ENCODE measurements around the gene FBLN1. TPM values are rescaled to one million over a fixed set of nuclear protein-coding genes. Genes with fewer than 3 reads are reported as not detected.
A peak's percentile ranks its signal among the peaks of the same experiment; 100 is the strongest.

Gene FBLN1
- total and polyA plus RNA-seq, 2 of the 13 experiments (the other 11 are each of a cell fraction or from before 2014, with no cell fraction given) = 37.3 to 103 TPM

DNA sequence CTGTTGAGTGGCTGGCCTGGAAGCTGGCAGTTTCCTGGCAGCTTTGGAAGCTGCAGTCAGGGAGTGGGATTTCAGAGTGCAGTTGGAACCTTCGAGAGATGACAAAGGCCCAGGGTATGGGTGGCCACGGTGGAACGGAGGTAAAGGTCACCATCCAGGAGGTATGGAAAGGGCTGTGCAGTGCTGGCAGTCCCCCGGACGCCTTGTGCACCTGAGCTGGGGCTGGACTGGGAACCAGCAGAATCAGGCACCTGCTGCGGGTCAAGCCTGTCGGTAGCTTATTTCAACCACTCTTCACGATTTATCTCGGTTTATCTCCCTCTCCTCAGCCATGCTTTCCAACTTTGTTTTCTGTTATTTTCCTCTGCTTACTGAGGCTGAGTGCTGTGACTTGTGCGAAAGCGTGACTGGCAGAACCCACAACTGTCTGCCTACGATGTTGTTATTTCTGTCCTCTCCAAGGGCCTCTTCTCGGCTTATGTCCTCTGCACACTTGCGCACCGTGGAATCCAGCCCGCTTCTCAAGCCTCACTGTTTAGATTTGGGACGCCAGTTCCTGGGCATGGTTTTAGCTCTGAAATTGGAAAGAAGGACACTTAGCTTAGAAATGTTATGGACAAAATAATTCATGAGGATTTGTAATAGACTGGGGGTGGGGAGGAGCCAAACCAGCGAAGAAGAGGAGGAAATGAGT is 145.0 kb downstream of the FBLN1 start:
- Histone ChIP-seq H3K27ac (ENCODE audit: extremely low read length, insufficient read depth, low read length) (no peak overlapping the region), H3K79me2 (ENCODE audit: insufficient read depth, low read length) (no peaks in the 10 kb centered on the region), H3K4me1 (ENCODE audit: insufficient read depth, low read length) (peaks cover 69% of the 10 kb centered on the region), H2AFZ (ENCODE audit: low read length) (no peak overlapping the region), H3K4me2 (ENCODE audit: low read depth, low read length) (no peak overlapping the region), H3K27me3 (ENCODE audit: control insufficient read depth in 1 of 2, insufficient read depth in 2 of 2, low read length in 2 of 2) (no peaks in the 10 kb centered on the region), H3K4me3 (replicated peaks in 1 of 3; ENCODE audit: insufficient read depth in 1 of 3, low read depth in 2 of 3, low read length in 3 of 3) (no peak overlapping the region), H3K9ac (ENCODE audit: insufficient read depth, low read depth, low read length) (no peak overlapping the region), H3K36me3 (replicated peaks in 1 of 2; ENCODE audit: control insufficient read depth in 1 of 2, insufficient read depth in 2 of 2, low read length in 2 of 2) (no peaks in the 10 kb centered on the region), H3K9me3 (ENCODE audit: low read length) (no peaks in the 10 kb centered on the region), H4K20me1 (ENCODE audit: insufficient read depth, low read length) (no peaks in the 10 kb centered on the region)
- intact Hi-C loops (cut with micrococcal nuclease; ENCODE audit: unreplicated experiment) = loop anchor here (5.0 to 10.0 kb wide), 3 partner anchors 177 to 320 kb away; no protein-coding TSS in a partner anchor
- TF ChIP-seq ZSCAN31 (CRISPR knock-in tag; IDR thresholded peaks at IDR 0.05; ENCODE audit: low read depth) (no peak), ZNF772 (CRISPR knock-in tag; IDR thresholded peaks at IDR 0.05) (no peak)
- in situ Hi-C loops (cut with HindIII; ENCODE audit: extremely low pct_ligation_motif_present, low pct_unique_long_range_greater_than_20kb) = loop anchor here (10.0 to 25.0 kb wide), 2 partner anchors 197 to 465 kb away; no protein-coding TSS in a partner anchor
- WGBS (ENCODE audit: low lambda C conversion rate) = 89% methylated on average over 18 of the region's 18 CpGs
- BruUV-seq (replicated peaks) = no TSS peak
- CTCF ChIA-PET (ENCODE audit: low intra/inter-chr PET ratio, low total read pairs) = no interaction called here
- no peak for FAIRE-seq
- POLR2A ChIA-PET = no interaction called here
- no peak for DNase-seq (ENCODE audit: low spot score)
- no peak for ATAC-seq

DNA sequence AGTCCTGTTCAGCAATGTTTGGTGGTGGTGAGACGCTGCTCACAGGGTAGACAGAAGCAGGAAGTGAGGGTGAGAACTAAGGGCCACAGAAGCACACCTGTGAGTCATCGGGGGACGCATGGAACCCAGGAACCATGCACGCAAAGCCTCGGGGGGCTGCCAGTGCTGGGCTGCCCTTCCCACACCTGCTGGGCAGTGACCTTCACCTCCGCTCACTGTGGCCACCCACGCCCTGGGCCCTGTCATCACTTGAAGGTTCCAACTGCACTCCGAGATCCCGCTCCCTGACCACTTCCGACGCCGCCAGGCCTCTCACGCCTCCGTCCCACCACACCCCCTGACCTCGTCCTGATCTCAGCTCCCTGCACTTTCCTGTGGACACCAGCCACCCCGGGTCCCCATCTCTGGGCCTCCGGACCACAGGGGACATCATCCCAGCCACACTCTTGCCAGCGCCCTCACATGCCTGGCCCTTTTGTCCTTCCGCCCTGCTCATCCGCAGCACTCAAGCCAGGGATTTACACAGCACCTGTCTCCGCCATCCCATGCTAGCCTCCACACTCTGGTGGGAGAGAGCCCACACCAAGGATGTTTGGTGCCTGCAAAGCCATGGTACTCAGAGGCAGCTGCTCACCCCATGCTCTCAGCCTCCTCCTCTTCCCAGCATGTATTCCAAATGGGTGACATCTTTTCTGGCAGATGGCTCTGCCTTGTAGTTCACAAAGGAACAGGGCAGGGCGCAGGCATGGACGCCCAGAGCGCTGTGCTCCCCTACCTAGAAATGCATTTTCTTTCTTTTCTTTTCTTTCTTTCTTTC is 145.8 kb downstream of the FBLN1 start:
- 80% methylated on average over 22 of the region's 24 CpGs for WGBS (ENCODE audit: low lambda C conversion rate)
- ChIA-PET CTCF (ENCODE audit: low intra/inter-chr PET ratio, low total read pairs) (no interaction called here), POLR2A (no interaction called here)
- Histone ChIP-seq H3K9me3 (ENCODE audit: low read length) (no peaks in the 10 kb centered on the region), H3K9ac (ENCODE audit: insufficient read depth, low read depth, low read length) (no peak overlapping the region), H3K4me2 (ENCODE audit: low read depth, low read length) (no peak overlapping the region), H4K20me1 (ENCODE audit: insufficient read depth, low read length) (no peaks in the 10 kb centered on the region), H2AFZ (ENCODE audit: low read length) (no peak overlapping the region), H3K27me3 (ENCODE audit: control insufficient read depth in 1 of 2, insufficient read depth in 2 of 2, low read length in 2 of 2) (no peaks in the 10 kb centered on the region), H3K36me3 (replicated peaks in 1 of 2; ENCODE audit: control insufficient read depth in 1 of 2, insufficient read depth in 2 of 2, low read length in 2 of 2) (no peaks in the 10 kb centered on the region), H3K4me3 (replicated peaks in 1 of 3; ENCODE audit: insufficient read depth in 1 of 3, low read depth in 2 of 3, low read length in 3 of 3) (no peak overlapping the region), H3K4me1 (ENCODE audit: insufficient read depth, low read length) (peaks cover 70% of the 10 kb centered on the region), H3K27ac (ENCODE audit: extremely low read length, insufficient read depth, low read length) (no peak overlapping the region), H3K79me2 (ENCODE audit: insufficient read depth, low read length) (no peaks in the 10 kb centered on the region)
- no peak for ATAC-seq
- BruUV-seq (replicated peaks) = no TSS peak
- FAIRE-seq = no peak
- intact Hi-C loops (cut with micrococcal nuclease; ENCODE audit: unreplicated experiment) = loop anchor here (5.0 to 10.0 kb wide), 3 partner anchors 176 to 319 kb away; no protein-coding TSS in a partner anchor
- in situ Hi-C loops (cut with HindIII; ENCODE audit: extremely low pct_ligation_motif_present, low pct_unique_long_range_greater_than_20kb) = loop anchor here (10.0 to 25.0 kb wide), 2 partner anchors 196 to 464 kb away; no protein-coding TSS in a partner anchor
- no peak for DNase-seq (ENCODE audit: low spot score)
- TF ChIP-seq, protein P1, sequence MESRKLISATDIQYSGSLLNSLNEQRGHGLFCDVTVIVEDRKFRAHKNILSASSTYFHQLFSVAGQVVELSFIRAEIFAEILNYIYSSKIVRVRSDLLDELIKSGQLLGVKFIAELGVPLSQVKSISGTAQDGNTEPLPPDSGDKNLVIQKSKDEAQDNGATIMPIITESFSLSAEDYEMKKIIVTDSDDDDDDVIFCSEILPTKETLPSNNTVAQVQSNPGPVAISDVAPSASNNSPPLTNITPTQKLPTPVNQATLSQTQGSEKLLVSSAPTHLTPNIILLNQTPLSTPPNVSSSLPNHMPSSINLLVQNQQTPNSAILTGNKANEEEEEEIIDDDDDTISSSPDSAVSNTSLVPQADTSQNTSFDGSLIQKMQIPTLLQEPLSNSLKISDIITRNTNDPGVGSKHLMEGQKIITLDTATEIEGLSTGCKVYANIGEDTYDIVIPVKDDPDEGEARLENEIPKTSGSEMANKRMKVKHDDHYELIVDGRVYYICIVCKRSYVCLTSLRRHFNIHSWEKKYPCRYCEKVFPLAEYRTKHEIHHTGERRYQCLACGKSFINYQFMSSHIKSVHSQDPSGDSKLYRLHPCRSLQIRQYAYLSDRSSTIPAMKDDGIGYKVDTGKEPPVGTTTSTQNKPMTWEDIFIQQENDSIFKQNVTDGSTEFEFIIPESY (CRISPR knock-in tag; IDR thresholded peaks at IDR 0.05) = 0 out of 2 replicates have a peak, but pooled peaks have one; percentile 8
- TF ChIP-seq ZNF256 (CRISPR knock-in tag; conservative IDR thresholded peaks at IDR 0.05) (no peak), ZNF12 (CRISPR knock-in tag; IDR thresholded peaks at IDR 0.05) (no peak), ZNF577 (CRISPR knock-in tag; IDR thresholded peaks at IDR 0.05; ENCODE audit: borderline replicate concordance, low read depth) (no peak), PTBP1 (IDR thresholded peaks at IDR 0.05; ENCODE audit: low read depth, low read length, poor library complexity, severe bottlenecking) (no peak), ZNF33A (CRISPR knock-in tag; IDR thresholded peaks at IDR 0.05; ENCODE audit: borderline replicate concordance) (no peak)
- TF ChIP-seq, protein P2, sequence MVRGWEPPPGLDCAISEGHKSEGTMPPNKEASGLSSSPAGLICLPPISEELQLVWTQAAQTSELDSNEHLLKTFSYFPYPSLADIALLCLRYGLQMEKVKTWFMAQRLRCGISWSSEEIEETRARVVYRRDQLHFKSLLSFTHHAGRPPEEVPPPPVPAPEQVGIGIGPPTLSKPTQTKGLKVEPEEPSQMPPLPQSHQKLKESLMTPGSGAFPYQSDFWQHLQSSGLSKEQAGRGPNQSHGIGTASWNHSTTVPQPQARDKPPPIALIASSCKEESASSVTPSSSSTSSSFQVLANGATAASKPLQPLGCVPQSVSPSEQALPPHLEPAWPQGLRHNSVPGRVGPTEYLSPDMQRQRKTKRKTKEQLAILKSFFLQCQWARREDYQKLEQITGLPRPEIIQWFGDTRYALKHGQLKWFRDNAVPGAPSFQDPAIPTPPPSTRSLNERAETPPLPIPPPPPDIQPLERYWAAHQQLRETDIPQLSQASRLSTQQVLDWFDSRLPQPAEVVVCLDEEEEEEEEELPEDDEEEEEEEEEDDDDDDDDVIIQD (CRISPR knock-in tag; IDR thresholded peaks at IDR 0.05; ENCODE audit: low read depth) = no peak
- TF ChIP-seq, protein P3, sequence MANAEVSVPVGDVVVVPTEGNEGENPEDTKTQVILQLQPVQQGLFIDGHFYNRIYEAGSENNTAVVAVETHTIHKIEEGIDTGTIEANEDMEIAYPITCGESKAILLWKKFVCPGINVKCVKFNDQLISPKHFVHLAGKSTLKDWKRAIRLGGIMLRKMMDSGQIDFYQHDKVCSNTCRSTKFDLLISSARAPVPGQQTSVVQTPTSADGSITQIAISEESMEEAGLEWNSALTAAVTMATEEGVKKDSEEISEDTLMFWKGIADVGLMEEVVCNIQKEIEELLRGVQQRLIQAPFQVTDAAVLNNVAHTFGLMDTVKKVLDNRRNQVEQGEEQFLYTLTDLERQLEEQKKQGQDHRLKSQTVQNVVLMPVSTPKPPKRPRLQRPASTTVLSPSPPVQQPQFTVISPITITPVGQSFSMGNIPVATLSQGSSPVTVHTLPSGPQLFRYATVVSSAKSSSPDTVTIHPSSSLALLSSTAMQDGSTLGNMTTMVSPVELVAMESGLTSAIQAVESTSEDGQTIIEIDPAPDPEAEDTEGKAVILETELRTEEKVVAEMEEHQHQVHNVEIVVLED (CRISPR knock-in tag; IDR thresholded peaks at IDR 0.05; ENCODE audit: borderline replicate concordance) = no peak

All from HepG2 (cell line).